ENCODE measurements around the gene WDFY3.

DNA sequence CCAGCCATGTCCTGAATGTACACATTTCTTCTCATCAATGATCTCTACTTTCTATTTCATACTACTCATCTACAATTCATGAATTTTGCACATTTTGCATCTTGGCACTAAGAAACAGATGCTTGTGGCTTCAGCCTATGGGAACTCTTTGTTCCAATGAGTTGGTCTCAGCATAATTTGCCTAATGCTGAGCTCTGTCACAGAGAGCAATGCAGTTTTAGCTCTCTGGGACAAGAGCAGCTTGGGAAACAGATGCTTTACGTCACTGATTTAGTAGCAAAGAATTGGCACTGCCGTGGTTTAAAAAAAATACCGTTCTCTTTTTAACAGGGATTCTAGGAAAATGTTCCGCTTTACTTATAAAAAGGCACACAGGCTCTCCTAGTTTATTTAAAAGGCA, 162.4 kb downstream of the WDFY3 start:
- TF ChIP-seq, protein P1, sequence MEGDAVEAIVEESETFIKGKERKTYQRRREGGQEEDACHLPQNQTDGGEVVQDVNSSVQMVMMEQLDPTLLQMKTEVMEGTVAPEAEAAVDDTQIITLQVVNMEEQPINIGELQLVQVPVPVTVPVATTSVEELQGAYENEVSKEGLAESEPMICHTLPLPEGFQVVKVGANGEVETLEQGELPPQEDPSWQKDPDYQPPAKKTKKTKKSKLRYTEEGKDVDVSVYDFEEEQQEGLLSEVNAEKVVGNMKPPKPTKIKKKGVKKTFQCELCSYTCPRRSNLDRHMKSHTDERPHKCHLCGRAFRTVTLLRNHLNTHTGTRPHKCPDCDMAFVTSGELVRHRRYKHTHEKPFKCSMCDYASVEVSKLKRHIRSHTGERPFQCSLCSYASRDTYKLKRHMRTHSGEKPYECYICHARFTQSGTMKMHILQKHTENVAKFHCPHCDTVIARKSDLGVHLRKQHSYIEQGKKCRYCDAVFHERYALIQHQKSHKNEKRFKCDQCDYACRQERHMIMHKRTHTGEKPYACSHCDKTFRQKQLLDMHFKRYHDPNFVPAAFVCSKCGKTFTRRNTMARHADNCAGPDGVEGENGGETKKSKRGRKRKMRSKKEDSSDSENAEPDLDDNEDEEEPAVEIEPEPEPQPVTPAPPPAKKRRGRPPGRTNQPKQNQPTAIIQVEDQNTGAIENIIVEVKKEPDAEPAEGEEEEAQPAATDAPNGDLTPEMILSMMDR (IDR thresholded peaks at IDR 0.05; ENCODE audit: insufficient read depth, low read length) = no peak
- no peak for TF ChIP-seq POLR2AphosphoS5 (IDR thresholded peaks at IDR 0.05; ENCODE audit: low read depth)
- TF ChIP-seq, protein P2, sequence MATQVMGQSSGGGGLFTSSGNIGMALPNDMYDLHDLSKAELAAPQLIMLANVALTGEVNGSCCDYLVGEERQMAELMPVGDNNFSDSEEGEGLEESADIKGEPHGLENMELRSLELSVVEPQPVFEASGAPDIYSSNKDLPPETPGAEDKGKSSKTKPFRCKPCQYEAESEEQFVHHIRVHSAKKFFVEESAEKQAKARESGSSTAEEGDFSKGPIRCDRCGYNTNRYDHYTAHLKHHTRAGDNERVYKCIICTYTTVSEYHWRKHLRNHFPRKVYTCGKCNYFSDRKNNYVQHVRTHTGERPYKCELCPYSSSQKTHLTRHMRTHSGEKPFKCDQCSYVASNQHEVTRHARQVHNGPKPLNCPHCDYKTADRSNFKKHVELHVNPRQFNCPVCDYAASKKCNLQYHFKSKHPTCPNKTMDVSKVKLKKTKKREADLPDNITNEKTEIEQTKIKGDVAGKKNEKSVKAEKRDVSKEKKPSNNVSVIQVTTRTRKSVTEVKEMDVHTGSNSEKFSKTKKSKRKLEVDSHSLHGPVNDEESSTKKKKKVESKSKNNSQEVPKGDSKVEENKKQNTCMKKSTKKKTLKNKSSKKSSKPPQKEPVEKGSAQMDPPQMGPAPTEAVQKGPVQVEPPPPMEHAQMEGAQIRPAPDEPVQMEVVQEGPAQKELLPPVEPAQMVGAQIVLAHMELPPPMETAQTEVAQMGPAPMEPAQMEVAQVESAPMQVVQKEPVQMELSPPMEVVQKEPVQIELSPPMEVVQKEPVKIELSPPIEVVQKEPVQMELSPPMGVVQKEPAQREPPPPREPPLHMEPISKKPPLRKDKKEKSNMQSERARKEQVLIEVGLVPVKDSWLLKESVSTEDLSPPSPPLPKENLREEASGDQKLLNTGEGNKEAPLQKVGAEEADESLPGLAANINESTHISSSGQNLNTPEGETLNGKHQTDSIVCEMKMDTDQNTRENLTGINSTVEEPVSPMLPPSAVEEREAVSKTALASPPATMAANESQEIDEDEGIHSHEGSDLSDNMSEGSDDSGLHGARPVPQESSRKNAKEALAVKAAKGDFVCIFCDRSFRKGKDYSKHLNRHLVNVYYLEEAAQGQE (IDR thresholded peaks at IDR 0.05; ENCODE audit: insufficient replicate concordance, low read depth) = no peak

Data from HL-60 (cell line).